SW480 (cell line): Measurements from ENCODE around the gene VAPB.

Experiments
- DNase-seq: peaks from one replicate; pipeline ENCODE4 v3.0.0-alpha.2; 2016; ENCODE audit warnings: low spot score

The VAPB gene

DNA sequence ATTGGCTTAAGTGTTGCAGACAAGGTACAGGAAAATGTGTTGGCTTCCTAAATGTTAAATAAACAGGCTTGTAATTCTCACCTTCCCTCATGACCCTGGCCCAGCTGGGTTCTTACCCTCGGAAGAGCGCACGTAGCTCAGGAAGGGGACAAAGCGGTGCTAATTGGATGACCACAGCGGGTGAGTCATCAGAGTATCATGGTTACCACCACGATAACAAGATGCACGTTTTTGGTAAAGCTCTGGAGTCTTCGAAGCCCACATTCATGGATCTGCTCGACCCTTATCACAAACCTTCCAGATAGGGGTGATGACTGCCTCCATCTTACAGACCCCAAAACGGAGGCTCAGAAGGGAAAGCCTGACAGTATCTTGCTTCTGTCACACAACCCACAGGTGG lies 93.4 kb downstream of the VAPB start:
- peak; percentile 68 for DNase-seq

DNA sequence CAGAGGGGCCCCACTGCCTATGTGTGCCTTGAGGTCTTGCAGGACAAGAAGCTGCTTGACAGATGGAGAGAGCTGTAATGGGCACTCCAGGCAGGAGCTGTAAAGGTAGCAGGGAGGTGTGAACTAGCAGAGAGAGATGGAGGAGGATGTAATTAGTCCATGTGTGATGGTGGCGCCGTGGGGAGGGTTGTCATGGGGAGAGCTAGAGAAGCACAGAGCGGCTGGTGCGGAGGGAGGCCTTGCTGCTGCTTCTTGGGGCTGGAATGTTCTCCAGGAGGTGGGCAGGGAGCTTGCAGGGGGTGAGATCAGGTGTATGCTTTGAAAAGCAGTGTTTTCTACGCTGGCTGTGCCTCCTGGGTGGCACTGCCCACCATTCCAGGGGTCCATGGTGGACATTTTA lies 94.0 kb downstream of the VAPB start:
- DNase-seq = no peak

DNA sequence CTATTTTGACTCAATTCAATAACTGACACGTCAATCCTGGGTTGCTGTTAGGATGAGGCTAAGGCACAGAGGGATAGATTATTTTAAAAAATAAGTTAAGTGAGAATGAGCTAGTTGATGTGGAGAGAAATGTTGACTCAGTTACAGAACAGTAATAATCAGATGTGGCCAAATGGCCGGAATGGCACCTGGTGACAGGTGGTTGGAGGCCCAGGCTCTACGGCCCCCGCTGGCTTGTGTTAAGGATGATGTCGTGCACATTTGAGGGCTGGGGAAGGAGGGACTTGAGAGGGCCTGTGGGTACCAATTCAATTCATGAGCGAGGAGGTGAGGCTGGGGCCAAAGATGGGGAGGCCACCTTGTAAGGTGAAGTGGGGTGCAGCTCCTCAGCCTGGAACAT lies 94.4 kb downstream of the VAPB start:
- DNase-seq = no peak

DNA sequence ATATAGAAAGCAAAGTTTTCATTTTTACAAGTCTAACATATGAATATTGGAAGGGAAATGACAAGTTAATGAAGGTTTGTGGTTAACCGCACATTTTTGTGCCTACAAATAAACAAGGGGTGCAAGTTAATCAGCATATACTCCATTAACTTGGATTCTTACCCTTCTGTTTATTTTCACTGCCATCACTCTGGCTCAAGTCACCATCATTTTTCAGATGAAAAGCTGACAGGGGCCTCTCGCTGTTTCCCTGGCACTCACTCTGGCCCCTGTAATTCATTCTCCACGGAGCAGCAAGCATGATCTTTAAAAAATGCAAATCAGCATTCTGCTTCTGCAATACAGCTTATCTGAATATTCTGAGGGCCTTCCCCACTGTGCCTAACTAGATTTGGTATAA lies 96.4 kb downstream of the VAPB start:
- no peak for DNase-seq

DNA sequence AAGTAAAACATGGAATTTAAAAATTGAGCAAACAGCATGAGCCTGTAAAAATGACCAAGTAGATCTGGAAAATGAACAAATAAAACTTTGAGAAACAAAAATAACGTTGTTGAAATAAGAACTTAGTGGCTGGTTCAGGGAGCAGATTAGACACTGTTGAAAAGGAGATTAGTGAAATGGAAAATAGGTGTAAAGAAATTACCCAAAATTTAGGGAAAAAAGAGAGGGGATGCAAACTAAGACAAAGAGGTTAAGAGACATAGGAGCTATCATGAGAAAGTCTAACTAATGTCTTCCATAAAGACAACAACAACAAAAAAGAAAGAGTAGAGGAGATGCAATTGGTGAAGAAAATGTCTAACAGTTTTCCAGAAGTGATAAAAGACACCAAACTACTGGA lies 97.2 kb downstream of the VAPB start:
- no peak for DNase-seq

DNA sequence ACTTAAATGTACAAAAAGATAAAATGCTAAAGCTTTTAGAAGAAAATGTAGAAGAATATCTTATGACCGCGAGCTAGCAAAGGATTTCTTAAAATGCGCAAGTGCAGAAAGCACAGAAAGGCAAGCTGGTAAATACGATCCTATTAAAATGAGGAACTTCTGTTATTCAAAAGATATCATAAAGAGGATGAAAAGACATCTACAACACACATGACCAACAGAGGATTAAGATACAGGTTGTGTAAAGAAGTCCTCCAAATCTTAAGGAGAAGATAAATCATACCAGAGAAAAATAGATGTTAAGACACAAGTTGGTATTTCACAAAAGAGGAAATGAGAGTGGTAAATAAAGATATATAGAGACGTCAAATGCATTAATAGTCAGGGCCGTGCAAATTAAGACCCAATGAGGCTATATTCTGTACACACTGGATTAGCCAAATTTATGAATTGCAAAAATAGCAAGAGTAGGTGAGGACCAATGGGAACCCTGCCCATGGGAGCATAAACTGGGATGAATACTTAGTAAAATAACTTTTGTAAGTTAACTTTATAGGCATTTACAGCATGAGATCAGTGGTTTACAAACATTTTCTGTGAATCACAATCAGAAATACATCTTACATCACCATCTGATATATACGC lies 103.2 kb downstream of the VAPB start:
- no peak for DNase-seq

DNA sequence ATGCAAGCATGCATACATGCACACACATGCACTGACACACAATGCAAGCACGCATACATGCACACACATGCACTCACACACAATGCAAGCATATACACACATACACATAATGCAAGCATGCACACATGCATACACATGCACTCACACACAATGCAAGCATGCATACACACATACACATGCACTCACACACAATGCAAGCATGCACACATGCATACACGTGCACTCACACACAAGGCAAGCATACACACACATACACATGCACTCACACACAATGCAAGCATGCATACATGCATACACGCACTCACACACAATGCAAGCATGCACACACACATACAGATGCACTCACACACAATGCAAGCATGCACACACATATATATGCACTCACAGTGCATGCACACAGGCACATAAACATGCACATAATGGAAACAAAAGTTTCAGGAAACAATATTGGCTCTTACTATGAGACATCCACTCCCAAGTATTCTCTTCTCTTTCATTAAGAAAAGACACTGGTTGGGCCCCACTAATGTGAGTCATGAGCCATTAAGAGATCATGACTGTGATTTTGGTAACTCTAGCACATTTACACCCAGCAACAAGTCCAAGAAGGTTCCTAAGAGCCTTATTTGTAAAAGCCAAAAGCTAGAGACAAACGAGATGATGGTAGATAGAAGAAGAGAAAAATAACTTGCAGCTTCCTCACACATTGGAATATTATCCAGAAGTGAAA lies 103.9 kb downstream of the VAPB start:
- no peak for DNase-seq

DNA sequence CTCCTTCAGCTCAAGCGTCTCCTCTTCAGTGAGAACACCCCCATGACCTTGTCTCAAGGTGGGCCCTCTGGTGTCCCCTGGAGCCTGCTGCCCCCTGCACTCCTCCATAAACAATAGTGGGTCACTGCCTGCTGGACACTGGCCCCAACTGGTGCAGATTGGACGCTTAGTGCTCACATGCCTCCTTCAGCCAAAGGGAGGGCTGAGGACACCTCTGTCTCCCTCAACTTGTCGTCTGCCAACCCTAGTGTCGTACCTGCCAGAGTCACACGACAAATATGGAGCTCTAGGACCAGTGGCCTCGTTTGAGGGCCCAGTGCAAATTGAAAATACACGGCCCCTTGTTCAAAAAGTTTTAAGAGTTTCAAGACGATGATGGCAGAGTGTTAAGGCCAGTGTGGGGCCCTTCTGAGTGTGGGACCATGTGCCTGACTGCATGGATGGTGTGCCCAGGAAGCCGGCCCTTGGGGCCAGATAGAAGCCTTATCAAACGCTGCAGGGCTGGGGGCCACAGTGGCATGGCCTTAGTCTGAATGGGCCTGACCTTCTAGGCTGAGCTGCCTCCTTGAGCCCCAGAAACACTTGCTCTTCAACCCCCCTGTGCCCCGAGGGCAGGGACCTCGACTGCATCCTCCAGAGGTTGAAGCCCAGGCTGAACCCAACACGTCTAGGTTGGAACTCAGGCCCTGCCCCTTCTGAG lies 106.0 kb downstream of the VAPB start:
- DNase-seq = no peak

DNA sequence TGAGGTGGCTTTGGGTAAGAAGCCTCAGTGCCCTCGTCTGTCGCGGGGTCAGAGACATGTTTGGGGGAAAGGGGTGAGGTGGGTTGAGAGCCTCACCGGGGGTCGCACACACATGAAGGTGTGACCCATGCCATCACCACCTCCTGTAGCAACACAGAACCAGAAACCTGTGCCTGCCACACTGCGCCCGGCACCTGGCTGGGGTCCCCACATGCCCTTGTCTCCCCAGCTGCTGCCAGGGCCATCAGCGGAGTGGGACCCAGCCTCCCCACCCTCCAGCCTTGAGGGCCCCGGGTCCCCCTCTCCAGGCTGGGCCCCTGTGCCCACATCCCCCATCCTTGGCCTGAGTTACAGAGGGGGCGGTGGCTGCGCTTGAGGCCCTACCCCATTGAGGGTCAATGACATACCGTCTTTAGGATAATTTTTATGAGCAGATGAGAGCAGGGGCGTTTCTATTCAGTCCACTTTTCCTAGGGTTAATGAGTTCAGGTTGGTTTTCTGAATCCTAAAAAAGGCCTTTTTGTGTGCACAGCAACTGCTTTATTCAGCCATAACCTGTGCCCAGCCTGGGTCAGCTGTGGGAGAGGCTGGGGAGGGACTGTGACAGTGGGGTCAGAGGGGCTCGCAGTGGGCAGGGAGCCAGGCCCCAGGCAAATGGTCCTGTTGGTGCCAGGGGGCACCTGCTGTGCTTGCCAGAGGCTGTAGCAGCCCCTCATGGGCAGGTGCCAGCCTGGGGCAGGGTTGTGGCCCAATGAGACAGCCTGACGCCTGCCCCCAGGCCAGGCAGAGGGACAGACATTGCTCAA lies 106.8 kb downstream of the VAPB start:
- no peak for DNase-seq

DNA sequence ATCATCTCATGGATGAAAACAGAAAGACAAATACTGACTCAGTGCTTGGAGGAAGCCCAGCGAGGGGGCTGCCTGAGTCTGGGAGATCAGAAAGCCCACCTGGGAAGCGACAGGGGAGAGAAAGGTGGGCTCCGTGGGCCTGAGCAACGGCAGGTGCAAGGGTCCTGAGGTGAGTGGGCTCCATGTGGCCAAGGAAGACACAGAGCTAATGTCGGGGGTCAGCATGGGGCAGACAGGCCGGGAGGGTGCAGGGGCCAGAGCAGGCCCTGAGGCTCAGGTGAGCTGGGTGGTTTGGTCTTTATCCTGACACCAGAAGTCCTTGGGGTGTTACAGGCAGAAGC lies 107.4 kb downstream of the VAPB start:
- DNase-seq = no peak

DNA sequence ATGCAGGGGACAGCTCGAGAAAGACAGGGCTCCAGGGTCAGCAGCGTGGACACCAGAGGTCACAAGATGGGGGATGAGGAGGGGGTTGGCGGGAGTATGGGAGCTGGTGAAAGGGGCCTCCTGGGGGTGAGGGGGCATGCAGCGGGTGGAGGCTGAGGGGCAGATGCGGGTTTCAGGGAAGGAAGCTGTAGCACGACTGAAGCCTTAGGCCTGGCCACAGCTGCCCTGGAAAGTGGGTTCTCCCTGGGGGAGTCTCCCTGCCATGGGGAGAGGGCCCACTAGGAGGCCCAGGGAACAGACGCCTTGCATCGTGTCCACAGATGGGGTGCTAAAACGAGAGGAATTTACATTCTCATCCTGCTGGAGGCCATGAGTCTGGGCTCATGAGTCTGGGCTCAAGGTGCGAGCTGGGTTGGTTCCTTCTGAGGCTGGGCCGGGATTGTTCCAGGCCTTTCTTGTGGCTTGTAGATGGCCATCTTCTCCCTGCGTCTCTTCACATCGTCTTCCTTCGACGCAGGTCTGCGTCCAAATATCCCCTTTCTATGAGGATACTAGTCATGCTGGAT lies 108.1 kb downstream of the VAPB start:
- no peak for DNase-seq

DNA sequence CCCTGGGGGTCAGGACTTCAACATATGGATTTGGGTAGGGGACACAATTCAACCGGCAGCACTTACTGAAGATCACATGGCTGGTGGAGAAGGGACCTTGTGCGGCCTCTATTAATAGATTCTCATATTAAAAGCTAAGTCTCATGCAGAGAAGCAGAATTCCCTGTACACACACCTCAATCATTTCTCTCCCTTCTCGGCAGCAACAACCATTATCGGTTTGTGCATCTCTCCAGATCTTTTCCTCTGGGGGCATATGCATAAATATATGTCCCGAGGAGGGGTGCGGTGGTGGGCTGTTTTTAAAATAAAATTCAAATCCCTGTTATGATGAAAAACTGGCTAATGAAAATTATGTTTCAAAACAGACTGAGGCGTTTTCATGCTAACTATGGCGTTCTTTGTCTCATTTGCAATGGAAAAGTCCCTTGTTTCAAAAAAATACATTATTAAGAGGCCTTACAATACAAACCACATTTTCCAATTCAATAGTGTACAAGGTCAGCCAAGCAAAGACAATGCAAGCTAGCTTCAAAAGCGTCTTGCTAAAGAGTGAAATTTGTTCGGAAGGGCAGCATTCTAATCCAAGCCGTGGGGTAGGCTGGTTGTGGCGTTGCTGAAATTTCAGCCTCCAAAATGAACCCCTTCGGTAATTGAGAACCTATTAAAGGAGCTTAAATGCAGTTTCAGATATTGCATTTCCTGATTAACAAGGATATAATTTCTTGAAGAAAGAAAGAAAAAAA lies 108.9 kb downstream of the VAPB start:
- DNase-seq = no peak

DNA sequence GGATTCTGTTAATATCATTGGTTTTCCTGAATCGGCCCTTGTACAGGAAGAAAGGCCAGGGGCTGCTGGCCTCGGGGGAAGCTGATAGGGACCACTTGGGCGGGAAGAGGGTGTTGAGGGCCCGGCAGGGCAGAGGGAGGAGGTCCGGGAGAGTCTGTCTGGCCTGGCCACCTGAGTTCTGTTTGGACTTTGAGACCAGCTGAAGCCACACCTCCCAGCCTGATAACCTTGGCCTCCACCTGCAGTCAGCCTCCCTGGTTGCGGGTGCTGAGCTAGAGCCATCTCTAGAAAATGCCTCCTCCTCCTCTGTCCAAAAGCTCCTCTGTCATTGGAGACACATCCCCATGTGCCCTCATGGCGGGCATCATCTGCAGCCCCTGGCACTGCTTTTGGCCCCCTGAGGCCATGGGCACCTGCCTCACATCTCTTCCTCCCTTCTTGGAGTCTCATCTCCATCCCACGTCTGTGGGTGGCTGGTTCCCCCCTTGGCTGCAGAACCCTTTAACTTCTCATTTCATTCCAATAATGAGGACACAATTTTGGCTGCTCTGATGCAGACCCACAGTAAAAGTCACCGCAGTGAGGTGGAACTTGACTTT lies 109.5 kb downstream of the VAPB start:
- no peak for DNase-seq

DNA sequence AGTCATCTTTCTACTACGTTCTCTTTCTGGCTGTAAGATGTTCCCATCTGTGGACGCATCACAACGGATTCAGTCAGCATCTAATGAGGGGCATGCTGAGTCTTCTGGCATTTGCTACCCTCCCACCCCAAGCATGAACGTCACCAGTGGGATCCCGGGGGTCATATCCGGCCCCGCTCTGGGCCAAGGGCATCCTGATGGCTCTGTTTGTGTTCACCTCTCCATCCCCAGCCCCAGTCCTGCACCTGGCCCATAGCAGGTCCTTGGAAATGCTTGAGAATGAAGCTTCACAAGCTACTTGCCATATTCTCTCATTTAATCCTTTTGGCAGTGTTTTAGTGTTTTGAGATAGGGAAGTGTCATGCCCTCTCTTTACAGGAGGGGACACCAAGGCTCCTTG lies 111.2 kb downstream of the VAPB start:
- DNase-seq = no peak
